Measurements from ENCODE around the gene ZNF766. TPM values are rescaled to one million over a fixed set of nuclear protein-coding genes. Genes with fewer than 3 reads are reported as not detected.
A peak's percentile ranks its signal among the peaks of the same experiment; 100 is the strongest.

The ZNF766 gene
- total and polyA plus RNA-seq, 2 of the 8 experiments (the other 6 are each of a cell fraction or from before 2014, with no cell fraction given) = 8.3 to 31.9 TPM

- Histone ChIP-seq H3K79me2 (ENCODE audit: control insufficient read depth in 1 of 2, insufficient read depth in 2 of 2, low read length in 2 of 2) (no peaks in the 10 kb centered on the region), H3K14ac (ENCODE audit: insufficient read length) (peak within 1 kb of the TSS; percentile 68), H3K79me1 (ENCODE audit: low read depth, low read length) (no peaks in the 10 kb centered on the region), H4K91ac (replicated peaks; ENCODE audit: insufficient read length, low read length) (no peak within 1 kb of the TSS), H2BK15ac (ENCODE audit: low read length) (no peak within 1 kb of the TSS), H3K4me3 (ENCODE audit: extremely low read depth in 1 of 4, insufficient read depth in 2 of 4, low read depth in 3 of 4, low read length in 4 of 4) (peak within 1 kb of the TSS; percentile 79 to 95 (median 92)), H3K27ac (ENCODE audit: low read depth, low read length) (peak within 1 kb of the TSS; percentile 19; the same call in 1 of the 2 replicates), H3K4me2 (ENCODE audit: insufficient read depth in 1 of 2, low read depth in 2 of 2, low read length in 2 of 2) (peak within 1 kb of the TSS; percentile 84 to 96), H4K5ac (ENCODE audit: insufficient read length, low read depth, low read length) (peak within 1 kb of the TSS; percentile 43), H2AK5ac (ENCODE audit: low read depth, low read length) (no peak within 1 kb of the TSS), H3K23me2 (ENCODE audit: low read depth, low read length) (peaks cover 9% of the 10 kb centered on the region; the same call in 1 of the 2 replicates), H2BK120ac (replicated peaks; ENCODE audit: low read depth, low read length) (no peak within 1 kb of the TSS), H2BK20ac (ENCODE audit: low read length) (no peak within 1 kb of the TSS), H3K18ac (ENCODE audit: extremely low read depth, low read length) (peak within 1 kb of the TSS; percentile 60; the same call in 1 of the 2 replicates), H4K8ac (ENCODE audit: extremely low read depth, insufficient read depth, low read length) (peak within 1 kb of the TSS; percentile 89), H2AFZ (ENCODE audit: low read length) (0 out of 2 replicates have a peak within 1 kb of the TSS, but pooled peaks have one; percentile 64), H4K20me1 (replicated peaks in 1 of 2; ENCODE audit: control insufficient read depth in 1 of 2, insufficient read depth in 2 of 2, low read length in 2 of 2) (peaks cover 0 to 1% of the 10 kb centered on the region in 2 experiments), H3K9ac (replicated peaks in 1 of 4; ENCODE audit: extremely low read depth in 1 of 4, low read depth in 3 of 4, low read length in 3 of 4) (peak within 1 kb of the TSS; percentile 82 to 94 (median 86)), H2BK12ac (ENCODE audit: low read depth, low read length) (0 out of 2 replicates have a peak within 1 kb of the TSS, but pooled peaks have one; percentile 27), H3K56ac (replicated peaks; ENCODE audit: insufficient read length, low read depth, low read length) (peak within 1 kb of the TSS; percentile 46), H3K9me3 (ENCODE audit: insufficient read depth in 2 of 2, low read depth in 1 of 2, low read length in 1 of 2) (peaks cover 24 to 25% of the 10 kb centered on the region in 2 experiments), H3K27me3 (replicated peaks in 1 of 4; ENCODE audit: control insufficient read depth in 3 of 4, extremely low read depth in 1 of 4, insufficient read depth in 3 of 4, low read length in 3 of 4) (no peaks in the 10 kb centered on the region), H3K4me1 (replicated peaks in 1 of 4; ENCODE audit: control insufficient read depth in 3 of 4, insufficient read depth in 4 of 4, low read length in 3 of 4) (no peaks in the 10 kb centered on the region), H3K23ac (ENCODE audit: insufficient read length) (no peak within 1 kb of the TSS), H2BK5ac (ENCODE audit: low read depth, low read length) (no peak within 1 kb of the TSS), H3K36me3 (ENCODE audit: control insufficient read depth in 2 of 4, insufficient read depth in 4 of 4, low read length in 3 of 4) (peaks cover 0 to 4% (median 0%) of the 10 kb centered on the region in 4 experiments; a peak in 1 of 8 replicates), H3K4ac (replicated peaks; ENCODE audit: insufficient read length, low read depth, low read length) (peak within 1 kb of the TSS; percentile 96)
- POLR2A ChIA-PET (ENCODE audit: partially characterized antibody) = interaction anchor here (0.5 to 1.5 kb wide), 7 partner anchors 8 to 198 kb away, joined by 3 to 4 read pairs (median 3); no protein-coding TSS in a partner anchor
- DNase-seq (ENCODE audit: low read depth in 1 of 2, low spot score in 2 of 2) (peak; percentile 68 to 94), FAIRE-seq (no peak)
- CTCF ChIA-PET (ENCODE audit: partially characterized antibody) = interaction anchor here (0.8 to 2.1 kb wide), 3 partner anchors 10 to 31 kb away, joined by 3 to 10 read pairs (median 4); no protein-coding TSS in a partner anchor
- 2% methylated on average over 55 of the region's 55 CpGs; no CpG with 5 or more reads in 1 of the 2 experiments for WGBS, 2 experiments (ENCODE audit: extremely low coverage in 1 of 2, insufficient coverage in 1 of 2, insufficient read length in 1 of 2, insufficient replicate concordance in 2 of 2, low coverage in 1 of 2, low lambda C conversion rate in 2 of 2, missing lambda C conversion rate in 1 of 2)
- no peak for TF ChIP-seq E2F6 (IDR thresholded peaks at IDR 0.05)
- no peak for TF ChIP-seq BRCA1 (IDR thresholded peaks at IDR 0.05; ENCODE audit: low read depth, low read length)
- no peak for TF ChIP-seq ATF3 (IDR thresholded peaks at IDR 0.05; ENCODE audit: insufficient read depth, low read depth, low read length)
- no peak for TF ChIP-seq JUN (IDR thresholded peaks at IDR 0.05; ENCODE audit: low read depth, low read length)
- TF ChIP-seq SP1 (IDR thresholded peaks at IDR 0.05; ENCODE audit: low read depth, low read length) = no peak
- TF ChIP-seq YY1 (IDR thresholded peaks at IDR 0.05; ENCODE audit: low read depth, low read length) = no peak
- TF ChIP-seq KDM1A (IDR thresholded peaks at IDR 0.05; ENCODE audit: borderline replicate concordance, low read length) = no peak
- TF ChIP-seq BACH1 (IDR thresholded peaks at IDR 0.05; ENCODE audit: low read length) = peak; percentile 16; the same call in 1 of the 2 replicates
- no peak for TF ChIP-seq GTF2F1 (IDR thresholded peaks at IDR 0.05; ENCODE audit: borderline replicate concordance, low read depth, low read length)
- TF ChIP-seq SP4 (IDR thresholded peaks at IDR 0.05; ENCODE audit: low read length) = peak; percentile 37; the same call in 1 of the 2 replicates
- no peak for TF ChIP-seq POU5F1 (IDR thresholded peaks at IDR 0.05; ENCODE audit: low read depth, low read length)
Observed at GRCh38 chr19:52336117-52336790, 66.9 kb downstream of the ZNF766 start, which contains the start of gene ZNF610. Gene ZNF610, plus strand, starts transcription at chr19:52336243. Its CDS starts 12,930 bp downstream, at chr19:52349173.

All from H1 (cell line).